Endodermal cell (in vitro differentiated cells): ENCODE results near the gene SLC9A3. TPM values are rescaled to one million over a fixed set of nuclear protein-coding genes. Genes with fewer than 3 reads are reported as not detected.

Experiments used
- DNase-seq: peaks from one replicate; pipeline ENCODE4 v3.0.0-alpha.2; 2017
- H3K27ac ChIP-seq: 2 replicates; pipeline ENCODE4 v1.5.1; 2013; ENCODE audit warnings: mild to moderate bottlenecking, low read depth, low read length, moderate library complexity
- H3K27me3 ChIP-seq: 2 replicates; pipeline ENCODE4 v1.6.1; 2013; ENCODE audit warnings: mild to moderate bottlenecking, low read length, moderate library complexity; ENCODE audit not compliant: insufficient read depth, control insufficient read depth, poor library complexity, severe bottlenecking
- H3K36me3 ChIP-seq: 2 replicates; pipeline ENCODE4 v1.7.0; 2013; ENCODE audit warnings: mild to moderate bottlenecking, low read length, moderate library complexity; ENCODE audit not compliant: control insufficient read depth, insufficient read depth
- H3K4me1 ChIP-seq: one replicate; pipeline ENCODE4 v1.7.0; 2013; ENCODE audit warnings: low read length; ENCODE audit not compliant: control insufficient read depth, insufficient read depth
- H3K4me3 ChIP-seq: 2 replicates; pipeline ENCODE4 v1.5.1; 2013; ENCODE audit warnings: mild to moderate bottlenecking, low read length, moderate library complexity
- H3K9ac ChIP-seq: 2 replicates; pipeline ENCODE4 v1.6.1; 2013; ENCODE audit warnings: mild to moderate bottlenecking, low read length, moderate library complexity; ENCODE audit not compliant: poor library complexity, severe bottlenecking; ENCODE audit errors: extremely low read depth
- H3K9me3 ChIP-seq: 2 replicates; pipeline ENCODE4 v1.6.1; 2013; ENCODE audit warnings: mild to moderate bottlenecking, low read length, moderate library complexity; ENCODE audit not compliant: control insufficient read depth
- H3K27ac Mint-ChIP-seq: 2 replicates; pipeline ENCODE4 v1.8.0; 2020; ENCODE audit warnings: mixed read lengths
- H3K27me3 Mint-ChIP-seq: 2 replicates; pipeline ENCODE4 v1.8.0; 2021; ENCODE audit warnings: mild to moderate bottlenecking, mixed read lengths; ENCODE audit not compliant: insufficient read depth
- H3K36me3 Mint-ChIP-seq: 2 replicates; pipeline ENCODE4 v1.8.0; 2020; ENCODE audit warnings: low read depth, mixed read lengths
- H3K4me1 Mint-ChIP-seq: 2 replicates; pipeline ENCODE4 v1.8.0; 2020; ENCODE audit warnings: mixed read lengths
- H3K4me3 Mint-ChIP-seq: 2 replicates; pipeline ENCODE4 v1.8.0; 2020; ENCODE audit warnings: mild to moderate bottlenecking, moderate library complexity, mixed read lengths
- H3K9me3 Mint-ChIP-seq: 2 replicates; pipeline ENCODE4 v1.8.0; 2020; ENCODE audit warnings: mild to moderate bottlenecking, mixed read lengths
- WGBS, 2 experiments: methylation state at CpG; one replicate each; pipeline versions ENCODE4 v1.1.5 to v1.1.7; 2013; ENCODE audit warnings: missing lambda C conversion rate in 2 of 2, mixed read lengths in 1 of 2; ENCODE audit not compliant: insufficient coverage in 1 of 2, insufficient read length in 1 of 2; 5-methylcytosine and 5-hydroxymethylcytosine counted together
- total RNA-seq, 2 donors: library from RNA; stranded (reverse); fragmentation: NEBNext Ultra II Directional in 1 of 2; extraction: Animal tissue kit (Norgen Biotek cat#: 25700) in 1 of 2; gene quantifications; 2 replicates in 1 of 2; 3 replicates in 1 of 2; pipeline ENCODE4 v1.2.1, GENCODE V29; 2021
- TF ChIP-seq, protein P1 (sequence below): fragments of 200-600 bp; sonication (generic); conservative IDR thresholded peaks from 2 replicates; pipeline ENCODE4 v1.5.0; 2021; ENCODE audit warnings: antibody characterized with exemption, mild to moderate bottlenecking

SLC9A3 gene
- total RNA-seq, 2 donors from 2014 or later: 1.3 to 1.5 TPM

DNA sequence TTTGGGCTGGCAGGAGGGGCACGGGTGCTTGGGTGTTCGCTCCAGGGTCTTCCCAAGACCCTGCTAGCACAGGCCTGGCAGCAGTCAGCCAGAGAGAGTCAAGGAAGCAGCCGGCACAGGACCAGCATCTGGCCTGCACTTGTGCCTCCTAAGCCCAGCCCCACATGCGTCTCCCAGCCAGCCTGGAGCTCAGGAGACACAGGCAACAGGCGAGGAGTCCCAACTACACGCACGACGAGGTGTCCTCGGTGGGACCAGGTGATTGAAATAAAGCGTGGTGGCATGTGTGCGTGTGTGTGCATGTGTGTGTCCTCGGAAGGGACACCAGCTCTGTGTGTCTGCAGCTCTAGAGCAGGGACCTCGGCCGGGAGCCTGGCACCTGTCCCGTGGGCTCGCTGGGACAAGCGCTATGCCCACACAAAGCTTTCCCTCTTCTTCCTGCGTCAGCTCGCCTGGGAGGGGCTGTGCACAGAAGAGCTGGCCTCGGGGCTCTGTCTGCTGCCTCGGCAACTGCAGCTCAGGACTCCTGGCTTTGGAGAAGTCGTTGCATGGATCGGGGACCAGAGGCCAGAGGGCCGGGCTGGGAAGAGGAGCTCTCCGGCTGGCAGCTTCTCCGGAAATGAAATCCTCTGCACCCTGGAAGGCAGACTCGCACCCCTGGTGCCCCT is 14.7 kb upstream of the SLC9A3 start:
- no peak overlapping the region for H3K9ac ChIP-seq
- H3K4me1 Mint-ChIP-seq: peaks cover 13% of the 10 kb centered on the region
- H3K27me3 Mint-ChIP-seq: peaks cover 7% of the 10 kb centered on the region
- H3K9me3 Mint-ChIP-seq: no peaks in the 10 kb centered on the region
- no peak overlapping the region for H3K4me3 Mint-ChIP-seq
- TF ChIP-seq, protein P1, sequence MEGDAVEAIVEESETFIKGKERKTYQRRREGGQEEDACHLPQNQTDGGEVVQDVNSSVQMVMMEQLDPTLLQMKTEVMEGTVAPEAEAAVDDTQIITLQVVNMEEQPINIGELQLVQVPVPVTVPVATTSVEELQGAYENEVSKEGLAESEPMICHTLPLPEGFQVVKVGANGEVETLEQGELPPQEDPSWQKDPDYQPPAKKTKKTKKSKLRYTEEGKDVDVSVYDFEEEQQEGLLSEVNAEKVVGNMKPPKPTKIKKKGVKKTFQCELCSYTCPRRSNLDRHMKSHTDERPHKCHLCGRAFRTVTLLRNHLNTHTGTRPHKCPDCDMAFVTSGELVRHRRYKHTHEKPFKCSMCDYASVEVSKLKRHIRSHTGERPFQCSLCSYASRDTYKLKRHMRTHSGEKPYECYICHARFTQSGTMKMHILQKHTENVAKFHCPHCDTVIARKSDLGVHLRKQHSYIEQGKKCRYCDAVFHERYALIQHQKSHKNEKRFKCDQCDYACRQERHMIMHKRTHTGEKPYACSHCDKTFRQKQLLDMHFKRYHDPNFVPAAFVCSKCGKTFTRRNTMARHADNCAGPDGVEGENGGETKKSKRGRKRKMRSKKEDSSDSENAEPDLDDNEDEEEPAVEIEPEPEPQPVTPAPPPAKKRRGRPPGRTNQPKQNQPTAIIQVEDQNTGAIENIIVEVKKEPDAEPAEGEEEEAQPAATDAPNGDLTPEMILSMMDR: no peak
- no peaks in the 10 kb centered on the region for H3K36me3 ChIP-seq
- no peaks in the 10 kb centered on the region for H3K27me3 ChIP-seq
- DNase-seq: no peak
- peaks cover 3% of the 10 kb centered on the region for H3K4me1 ChIP-seq
- H3K36me3 Mint-ChIP-seq: no peaks in the 10 kb centered on the region
- 87 to 90% methylated on average over 21 to 27 of the region's 27 CpGs for WGBS, 2 experiments
- no peak overlapping the region for H3K4me3 ChIP-seq
- no peak overlapping the region for H3K27ac ChIP-seq
- no peaks in the 10 kb centered on the region for H3K9me3 ChIP-seq
- H3K27ac Mint-ChIP-seq: no peak overlapping the region

DNA sequence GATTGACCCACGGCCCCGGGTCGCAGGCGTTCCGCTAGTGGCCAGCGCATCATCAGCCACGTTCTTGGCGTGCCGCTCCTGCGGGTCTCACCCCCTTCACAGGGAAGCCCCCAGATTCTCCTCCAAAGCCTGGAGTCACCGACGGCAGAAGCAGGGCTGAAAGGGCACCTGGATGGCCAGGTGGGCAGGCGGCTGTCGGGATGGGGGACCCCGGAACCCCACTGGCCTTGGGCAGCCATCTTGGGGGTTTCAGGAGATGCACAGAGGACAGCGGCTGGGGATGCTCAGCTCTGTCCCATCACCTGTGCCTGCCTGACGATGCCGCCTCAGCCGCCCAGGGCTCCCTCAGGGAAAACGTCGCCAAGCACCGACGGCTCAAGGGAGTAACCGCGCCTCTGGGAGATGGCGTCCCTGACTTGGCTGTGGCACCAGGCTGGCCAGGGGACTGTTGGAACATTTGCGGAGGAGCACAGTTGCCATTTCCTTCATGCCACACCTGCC is 14.1 kb upstream of the SLC9A3 start:
- TF ChIP-seq, protein P1: no peak
- Histone ChIP-seq H3K27ac (no peak overlapping the region), H3K9me3 (no peaks in the 10 kb centered on the region), H3K4me3 (no peak overlapping the region), H3K9ac (no peak overlapping the region), H3K36me3 (no peaks in the 10 kb centered on the region), H3K4me1 (peaks cover 3% of the 10 kb centered on the region), H3K27me3 (no peaks in the 10 kb centered on the region)
- 95 to 97% methylated on average over 12 to 27 of the region's 27 CpGs for WGBS, 2 experiments
- no peak for DNase-seq
- Mint-ChIP-seq H3K4me3 (no peak overlapping the region), H3K9me3 (no peaks in the 10 kb centered on the region), H3K27me3 (peaks cover 7% of the 10 kb centered on the region), H3K36me3 (no peaks in the 10 kb centered on the region), H3K4me1 (peaks cover 13% of the 10 kb centered on the region), H3K27ac (no peak overlapping the region)

DNA sequence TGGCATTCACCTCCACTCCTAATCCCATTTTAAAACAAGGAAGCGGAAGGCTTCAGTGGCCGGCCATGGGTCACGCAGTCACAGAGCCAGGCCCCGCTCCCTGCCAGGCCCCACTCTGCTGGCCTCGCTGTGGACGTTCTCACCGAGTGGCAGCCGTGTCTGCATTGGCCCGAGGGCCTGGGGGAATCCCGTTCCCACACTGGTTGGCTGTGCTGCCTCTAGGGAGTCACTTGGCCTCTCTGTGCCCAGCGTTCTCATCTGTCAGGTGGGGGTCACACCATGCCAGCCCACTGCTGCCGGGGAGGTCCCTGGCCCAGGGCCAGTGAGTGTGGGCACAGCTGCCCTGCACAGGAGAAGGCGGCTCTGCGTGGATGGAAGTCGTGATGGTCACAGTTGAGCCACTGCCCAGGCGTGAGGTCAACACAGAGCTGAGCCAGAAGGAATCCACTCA is 13.4 kb upstream of the SLC9A3 start:
- H3K4me3 Mint-ChIP-seq: no peak overlapping the region
- no peaks in the 10 kb centered on the region for H3K9me3 ChIP-seq
- H3K4me3 ChIP-seq: no peak overlapping the region
- H3K27ac ChIP-seq: no peak overlapping the region
- peaks cover 17% of the 10 kb centered on the region for H3K4me1 Mint-ChIP-seq
- WGBS, 2 experiments: 93 to 95% methylated on average over 10 to 16 of the region's 16 CpGs
- no peak for DNase-seq
- H3K36me3 ChIP-seq: no peaks in the 10 kb centered on the region
- TF ChIP-seq, protein P1: no peak
- H3K27ac Mint-ChIP-seq: no peak overlapping the region
- no peak overlapping the region for H3K9ac ChIP-seq
- H3K27me3 ChIP-seq: no peaks in the 10 kb centered on the region
- H3K36me3 Mint-ChIP-seq: no peaks in the 10 kb centered on the region
- peaks cover 7% of the 10 kb centered on the region for H3K27me3 Mint-ChIP-seq
- peaks cover 6% of the 10 kb centered on the region for H3K4me1 ChIP-seq
- H3K9me3 Mint-ChIP-seq: no peaks in the 10 kb centered on the region
